NB4 (cell line): Measurements from ENCODE around the gene CTXN1.

Experiments used
- CTCF ChIP-seq: IDR thresholded peaks from one replicate; pipeline ENCODE4 v1.5.1; 2012; ENCODE audit warnings: low read depth, low read length
- MYC ChIP-seq: IDR thresholded peaks from 2 replicates; pipeline ENCODE4 v1.6.1; 2011; ENCODE audit warnings: low read depth, low read length

- TF ChIP-seq MYC (no peak), CTCF (no peak)
Observed at GRCh38 chr19:7934766-7935165, 8.8 kb upstream of the CTXN1 start.
